PC-3 (cell line): ENCODE results near the gene PPFIA1. TPM values are rescaled to one million over a fixed set of nuclear protein-coding genes. Genes with fewer than 3 reads are reported as not detected.
A peak's percentile ranks its signal among the peaks of the same experiment; 100 is the strongest.

Source experiments
- ATAC-seq: fragments of 200-7000 bp; cut with Tn5 transposase; 2 replicates; pipeline ENCODE4 v1.9.1; 2020; ENCODE audit warnings: mild to moderate bottlenecking, moderate library complexity
- BruUV-seq: library from RNA; stranded (reverse); fragments of 400-500 nt; replicated peaks from 2 replicates; lab custom pipeline; 2021; lab: Mats Ljungman, UMichigan
- CTCF ChIA-PET: fragments of 300-600 bp; sonication (Branson Sonifier 250); formaldehyde crosslinking; loops from one replicate; lab custom pipeline; 2022; ENCODE audit warnings: antibody characterized with exemption; lab: Charles Lee
- POLR2A ChIA-PET: fragments of 300-600 bp; sonication (Branson Sonifier 250); formaldehyde crosslinking; loops from one replicate; lab custom pipeline; 2022; ENCODE audit warnings: antibody characterized with exemption; ENCODE audit not compliant: unreplicated experiment; lab: Charles Lee
- DNase-seq: peaks from one replicate; pipeline ENCODE4 v3.0.0-alpha.2; 2015
- H2AFZ ChIP-seq: fragments of 300-600 bp; sonication (generic); 2 replicates; pipeline ENCODE4 v1.6.0; 2016; ENCODE audit warnings: antibody characterized with exemption, low read length
- H3F3A ChIP-seq: fragments of 300-600 bp; sonication (generic); one replicate; pipeline ENCODE4 v1.6.0; 2017; ENCODE audit warnings: antibody characterized with exemption, low read length, control low read depth, mild to moderate bottlenecking; ENCODE audit not compliant: unreplicated experiment
- H3K27ac ChIP-seq: fragments of 300-600 bp; sonication (generic); 2 replicates; pipeline ENCODE4 v1.5.1; 2016; ENCODE audit warnings: mild to moderate bottlenecking, low read length
- H3K27me3 ChIP-seq: fragments of 300-600 bp; sonication (generic); 2 replicates; pipeline ENCODE4 v1.6.1; 2016; ENCODE audit warnings: low read length, mixed read lengths
- H3K36me3 ChIP-seq: fragments of 300-600 bp; sonication (generic); 2 replicates; pipeline ENCODE4 v1.6.1; 2016; ENCODE audit warnings: low read depth, mixed run types, low read length, mixed read lengths
- H3K4me1 ChIP-seq: fragments of 300-600 bp; sonication (generic); 2 replicates; pipeline ENCODE4 v1.5.1; 2016; ENCODE audit warnings: low read length; ENCODE audit not compliant: insufficient read depth
- H3K4me2 ChIP-seq: fragments of 300-600 bp; sonication (generic); 2 replicates; pipeline ENCODE4 v1.6.0; 2016; ENCODE audit warnings: low read length
- H3K4me3 ChIP-seq: fragments of 300-600 bp; sonication (generic); 2 replicates; pipeline ENCODE4 v1.5.1; 2016; ENCODE audit warnings: mild to moderate bottlenecking, low read length, mixed read lengths
- H3K79me2 ChIP-seq: fragments of 300-600 bp; sonication (generic); 2 replicates; pipeline ENCODE4 v1.6.1; 2017; ENCODE audit warnings: low read length, mixed read lengths
- H3K9ac ChIP-seq: fragments of 300-600 bp; sonication (generic); 2 replicates; pipeline ENCODE4 v1.6.0; 2016; ENCODE audit warnings: mild to moderate bottlenecking, low read length
- H3K9me2 ChIP-seq: fragments of 300-600 bp; sonication (generic); replicated peaks from 2 replicates; pipeline ENCODE4 v1.6.1; 2016; ENCODE audit warnings: mixed run types, low read length, mixed read lengths
- H3K9me3 ChIP-seq: fragments of 300-600 bp; sonication (generic); 2 replicates; pipeline ENCODE4 v1.6.1; 2016; ENCODE audit warnings: low read length, mixed read lengths
- H4K20me1 ChIP-seq: fragments of 300-600 bp; sonication (generic); 2 replicates; pipeline ENCODE4 v1.6.1; 2016; ENCODE audit warnings: low read length, mixed read lengths
- CTCF ChIP-seq: fragments of 300-600 bp; sonication (generic); conservative IDR thresholded peaks from 2 replicates; pipeline ENCODE4 v1.5.1; 2017; ENCODE audit warnings: antibody characterized with exemption, low read depth, mild to moderate bottlenecking, low read length
- EZH2 ChIP-seq: fragments of 300-600 bp; sonication (generic); IDR thresholded peaks from one replicate; pipeline ENCODE4 v1.6.1; 2017; ENCODE audit warnings: antibody characterized with exemption, mild to moderate bottlenecking, low read length; ENCODE audit not compliant: unreplicated experiment
- EZH2phosphoT487 ChIP-seq: fragments of 300-600 bp; sonication (generic); IDR thresholded peaks from 2 replicates; pipeline ENCODE4 v1.6.1; 2018; ENCODE audit warnings: mild to moderate bottlenecking, antibody characterized with exemption, low read length, borderline replicate concordance
- intact Hi-C: fragments of 100-400 bp; cut with micrococcal nuclease; formaldehyde crosslinking; loops from 2 replicates; pipeline ENCODE4 v1.9.0; 2023
- total RNA-seq: library from RNA; depleted of rRNA; stranded (reverse); fragments of >200 nt; gene quantifications from 2 replicates; pipeline ENCODE4 v1.2.3, GENCODE V29; 2014

PPFIA1 gene
- total RNA-seq, 1 experiment from 2014 or later, result 57.5 TPM

- Histone ChIP-seq H3K4me3 (no peak overlapping the region), H3K27ac (no peak overlapping the region), H2AFZ (no peak overlapping the region), H3K27me3 (no peaks in the 10 kb centered on the region), H3K36me3 (peaks cover 33% of the 10 kb centered on the region), H3K9me3 (no peaks in the 10 kb centered on the region), H3K4me2 (0 out of 2 replicates have a peak overlapping the region, but pooled peaks have one; percentile 1), H3K9me2 (no peaks in the 10 kb centered on the region), H4K20me1 (peaks cover 32% of the 10 kb centered on the region), H3K9ac (no peak overlapping the region), H3K4me1 (peaks cover 21% of the 10 kb centered on the region), H3K79me2 (peaks cover 86% of the 10 kb centered on the region), H3F3A (no peaks in the 10 kb centered on the region)
- BruUV-seq, result no TSS peak
- CTCF ChIA-PET, result no interaction called here
- POLR2A ChIA-PET, result no interaction called here
- DNase-seq, result peak; percentile 10
- TF ChIP-seq EZH2 (no peak), EZH2phosphoT487 (no peak), CTCF (no peak)
- intact Hi-C loops, result loop anchor here (1.0 kb wide), 1 partner anchor 15 kb away; no protein-coding TSS in a partner anchor
- no peak for ATAC-seq
These were observed 132.2 kb downstream of the PPFIA1 start for GRCh38 chr11:70402685-70403084.

- no peak overlapping the region for H2AFZ ChIP-seq
- intact Hi-C loops, result no loop called here
- H3K4me1 ChIP-seq, result peaks cover 21% of the 10 kb centered on the region
- H3F3A ChIP-seq, result no peaks in the 10 kb centered on the region
- BruUV-seq, result no TSS peak
- ATAC-seq (no peak), DNase-seq (no peak)
- TF ChIP-seq CTCF, result no peak
- no peak for TF ChIP-seq EZH2phosphoT487
- TF ChIP-seq EZH2, result no peak
- H3K27ac ChIP-seq, result no peak overlapping the region
- no peaks in the 10 kb centered on the region for H3K27me3 ChIP-seq
- peaks cover 47% of the 10 kb centered on the region for H3K36me3 ChIP-seq
- H3K79me2 ChIP-seq, result peaks cover 70% of the 10 kb centered on the region
- H3K4me2 ChIP-seq, result no peak overlapping the region
- no peaks in the 10 kb centered on the region for H3K9me2 ChIP-seq
- H3K4me3 ChIP-seq, result no peak overlapping the region
- ChIA-PET POLR2A (no interaction called here), CTCF (no interaction called here)
- no peak overlapping the region for H3K9ac ChIP-seq
- H4K20me1 ChIP-seq, result peaks cover 32% of the 10 kb centered on the region
- no peaks in the 10 kb centered on the region for H3K9me3 ChIP-seq
These were observed 133.8 kb downstream of the PPFIA1 start for GRCh38 chr11:70404244-70404643.

- DNase-seq (no peak), ATAC-seq (no peak)
- no peak overlapping the region for H3K4me2 ChIP-seq
- BruUV-seq, result no TSS peak
- no peak overlapping the region for H3K9ac ChIP-seq
- no peaks in the 10 kb centered on the region for H3K27me3 ChIP-seq
- H3K4me1 ChIP-seq, result peaks cover 11% of the 10 kb centered on the region
- intact Hi-C loops, result no loop called here
- ChIA-PET CTCF (no interaction called here), POLR2A (no interaction called here)
- H3K9me2 ChIP-seq, result no peaks in the 10 kb centered on the region
- H3K79me2 ChIP-seq, result peaks cover 58% of the 10 kb centered on the region
- peaks cover 23% of the 10 kb centered on the region for H4K20me1 ChIP-seq
- H2AFZ ChIP-seq, result no peak overlapping the region
- H3K9me3 ChIP-seq, result no peaks in the 10 kb centered on the region
- no peaks in the 10 kb centered on the region for H3F3A ChIP-seq
- no peak overlapping the region for H3K4me3 ChIP-seq
- H3K36me3 ChIP-seq, result peaks cover 59% of the 10 kb centered on the region
- H3K27ac ChIP-seq, result no peak overlapping the region
- no peak for TF ChIP-seq EZH2phosphoT487
- no peak for TF ChIP-seq EZH2
- TF ChIP-seq CTCF, result no peak
These were observed 135.3 kb downstream of the PPFIA1 start for GRCh38 chr11:70405679-70406395.
